T1000 (cell line): ENCODE results near the gene FAM83C.
"Not testable (repeated sequence)": the region's sequence is repeated elsewhere in the genome, so short reads cannot be mapped to it uniquely, and the experiment has no call there.

Experiments
- DNase-seq: peaks from one replicate; lab custom pipeline; 2025; ENCODE audit warnings: mixed read lengths; lab: John Stamatoyannopoulos, UW

FAM83C gene

GRCh38 chr20:35318502-35319157, 26.4 kb upstream of the FAM83C start:
- peak; percentile 70 for DNase-seq

GRCh38 chr20:35317416-35318210, 25.4 kb upstream of the FAM83C start:
- DNase-seq = no peak

GRCh38 chr20:35316086-35316485, 23.9 kb upstream of the FAM83C start:
- no peak for DNase-seq

GRCh38 chr20:35315632-35316020, 23.4 kb upstream of the FAM83C start:
- DNase-seq = not testable (repeated sequence)

GRCh38 chr20:35314816-35315631, 22.8 kb upstream of the FAM83C start:
- no peak for DNase-seq

- DNase-seq = peak; percentile 58
Observed at GRCh38 chr20:35312318-35312717, 20.1 kb upstream of the FAM83C start.

GRCh38 chr20:35311822-35312221, 19.6 kb upstream of the FAM83C start:
- DNase-seq = no peak

- no peak for DNase-seq
Observed at GRCh38 chr20:35311409-35311808, 19.2 kb upstream of the FAM83C start.

GRCh38 chr20:35307666-35308653, 15.7 kb upstream of the FAM83C start:
- DNase-seq = peak; percentile 86

- peak; percentile 23 for DNase-seq
Observed at GRCh38 chr20:35306931-35307517, 14.8 kb upstream of the FAM83C start.

- peak; percentile 97 for DNase-seq
Observed at GRCh38 chr20:35305682-35306556, 13.7 kb upstream of the FAM83C start.

- DNase-seq = no peak
Observed at GRCh38 chr20:35304956-35305355, 12.7 kb upstream of the FAM83C start.

GRCh38 chr20:35303735-35304491, 11.7 kb upstream of the FAM83C start:
- peak; percentile 78 for DNase-seq

- DNase-seq = no peak
Observed at GRCh38 chr20:35303382-35303734, 11.1 kb upstream of the FAM83C start.

- DNase-seq = no peak
Observed at GRCh38 chr20:35302421-35303335, 10.5 kb upstream of the FAM83C start.

- DNase-seq = no peak
Observed at GRCh38 chr20:35301426-35301825, 9.2 kb upstream of the FAM83C start.

GRCh38 chr20:35300469-35301262, 8.4 kb upstream of the FAM83C start:
- no peak for DNase-seq
